Measurements from ENCODE around the gene GARNL3.

DNA sequence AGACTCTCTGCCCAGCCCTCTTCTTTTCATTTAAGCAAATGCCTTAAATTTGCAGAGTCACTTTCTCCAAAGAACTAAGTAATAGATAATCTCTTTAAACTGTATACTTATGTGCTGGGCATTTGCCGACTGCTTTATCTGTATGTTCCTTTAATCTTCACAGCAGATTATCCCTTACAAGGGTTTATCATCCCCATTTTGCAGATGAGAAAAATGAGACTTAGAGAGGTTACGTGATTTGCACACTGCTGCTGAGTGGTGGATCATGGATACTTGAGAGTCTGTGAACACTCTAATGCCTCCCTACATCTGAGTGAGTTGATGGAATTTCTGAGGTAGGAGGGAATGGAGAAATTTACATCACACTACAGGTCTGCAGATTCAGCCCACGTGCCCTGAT is 163.8 kb downstream of the GARNL3 start:
- no peak for TF ChIP-seq EP300 (IDR thresholded peaks at IDR 0.05; ENCODE audit: low read depth in 2 of 2, low read length in 2 of 2)
- no peak for TF ChIP-seq EP300 (CRISPR knock-in tag; IDR thresholded peaks at IDR 0.05; ENCODE audit: borderline replicate concordance)
- TF ChIP-seq, protein P1, sequence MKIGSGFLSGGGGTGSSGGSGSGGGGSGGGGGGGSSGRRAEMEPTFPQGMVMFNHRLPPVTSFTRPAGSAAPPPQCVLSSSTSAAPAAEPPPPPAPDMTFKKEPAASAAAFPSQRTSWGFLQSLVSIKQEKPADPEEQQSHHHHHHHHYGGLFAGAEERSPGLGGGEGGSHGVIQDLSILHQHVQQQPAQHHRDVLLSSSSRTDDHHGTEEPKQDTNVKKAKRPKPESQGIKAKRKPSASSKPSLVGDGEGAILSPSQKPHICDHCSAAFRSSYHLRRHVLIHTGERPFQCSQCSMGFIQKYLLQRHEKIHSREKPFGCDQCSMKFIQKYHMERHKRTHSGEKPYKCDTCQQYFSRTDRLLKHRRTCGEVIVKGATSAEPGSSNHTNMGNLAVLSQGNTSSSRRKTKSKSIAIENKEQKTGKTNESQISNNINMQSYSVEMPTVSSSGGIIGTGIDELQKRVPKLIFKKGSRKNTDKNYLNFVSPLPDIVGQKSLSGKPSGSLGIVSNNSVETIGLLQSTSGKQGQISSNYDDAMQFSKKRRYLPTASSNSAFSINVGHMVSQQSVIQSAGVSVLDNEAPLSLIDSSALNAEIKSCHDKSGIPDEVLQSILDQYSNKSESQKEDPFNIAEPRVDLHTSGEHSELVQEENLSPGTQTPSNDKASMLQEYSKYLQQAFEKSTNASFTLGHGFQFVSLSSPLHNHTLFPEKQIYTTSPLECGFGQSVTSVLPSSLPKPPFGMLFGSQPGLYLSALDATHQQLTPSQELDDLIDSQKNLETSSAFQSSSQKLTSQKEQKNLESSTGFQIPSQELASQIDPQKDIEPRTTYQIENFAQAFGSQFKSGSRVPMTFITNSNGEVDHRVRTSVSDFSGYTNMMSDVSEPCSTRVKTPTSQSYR (CRISPR knock-in tag; IDR thresholded peaks at IDR 0.05; ENCODE audit: borderline replicate concordance), result no peak
